ENCODE results near the gene ELMO3. TPM values are rescaled to one million over a fixed set of nuclear protein-coding genes. Genes with fewer than 3 reads are reported as not detected.

Gene ELMO3
- total RNA-seq, 1 donor from 2014 or later, result not detected

DNA sequence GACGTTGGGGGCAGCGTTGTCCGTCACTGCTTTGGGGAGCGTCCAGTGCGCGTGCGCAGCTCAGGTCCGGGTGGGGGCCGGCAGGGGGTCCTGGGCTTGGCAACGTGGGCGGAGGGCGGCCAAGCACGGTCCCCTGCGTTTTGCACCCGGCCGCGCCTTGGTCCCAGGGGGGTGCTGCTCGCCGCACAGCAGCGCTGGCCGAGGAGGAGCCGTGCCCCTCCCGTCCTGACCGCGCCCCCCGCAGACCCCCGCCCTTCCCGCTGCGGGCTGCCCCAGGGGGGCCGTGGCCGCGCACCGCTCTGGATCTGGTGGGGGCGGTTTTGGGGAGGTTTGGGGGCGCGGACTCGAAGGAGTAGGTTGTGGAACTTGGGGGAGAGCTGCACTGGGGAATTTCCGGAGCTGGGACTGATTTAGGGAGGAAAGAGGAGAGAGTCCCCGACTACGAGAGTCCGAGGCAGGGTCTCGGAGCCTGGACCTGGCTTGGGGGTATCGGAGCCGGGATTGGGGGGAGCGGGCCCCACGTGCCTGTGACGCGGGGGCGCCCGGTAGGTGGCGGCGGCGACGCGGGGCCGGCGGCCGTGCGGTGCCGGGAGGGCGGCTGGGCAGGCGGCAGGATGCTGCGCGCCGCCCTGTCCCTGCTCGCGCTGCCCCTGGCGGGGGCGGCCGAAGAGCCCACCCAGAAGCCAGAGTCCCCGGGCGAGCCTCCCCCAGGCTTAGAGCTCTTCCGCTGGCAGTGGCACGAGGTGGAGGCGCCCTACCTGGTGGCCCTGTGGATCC is 49.7 kb downstream of the ELMO3 start, which contains the start of gene SLC9A5:
Gene SLC9A5 (plus strand): TSS at position 579 of the 777 bp plus-strand sequence. CDS start 36 bp downstream, at position 615.
- no peaks in the 10 kb centered on the region for H3K36me3 ChIP-seq
- H3K27ac ChIP-seq, result peak within 1 kb of the TSS in 1 of 2 donors; percentile 40
- H3K27me3 ChIP-seq, result peaks cover 6% of the 10 kb centered on the region
- peaks cover 28 to 31% of the 10 kb centered on the region in 2 donors for H3K4me1 ChIP-seq
- DNase-seq (ENCODE audit: low spot score in 2 of 2), result no peak
- H3K4me3 ChIP-seq, result peak within 1 kb of the TSS; percentile 69 to 71
- TF ChIP-seq, protein P1, sequence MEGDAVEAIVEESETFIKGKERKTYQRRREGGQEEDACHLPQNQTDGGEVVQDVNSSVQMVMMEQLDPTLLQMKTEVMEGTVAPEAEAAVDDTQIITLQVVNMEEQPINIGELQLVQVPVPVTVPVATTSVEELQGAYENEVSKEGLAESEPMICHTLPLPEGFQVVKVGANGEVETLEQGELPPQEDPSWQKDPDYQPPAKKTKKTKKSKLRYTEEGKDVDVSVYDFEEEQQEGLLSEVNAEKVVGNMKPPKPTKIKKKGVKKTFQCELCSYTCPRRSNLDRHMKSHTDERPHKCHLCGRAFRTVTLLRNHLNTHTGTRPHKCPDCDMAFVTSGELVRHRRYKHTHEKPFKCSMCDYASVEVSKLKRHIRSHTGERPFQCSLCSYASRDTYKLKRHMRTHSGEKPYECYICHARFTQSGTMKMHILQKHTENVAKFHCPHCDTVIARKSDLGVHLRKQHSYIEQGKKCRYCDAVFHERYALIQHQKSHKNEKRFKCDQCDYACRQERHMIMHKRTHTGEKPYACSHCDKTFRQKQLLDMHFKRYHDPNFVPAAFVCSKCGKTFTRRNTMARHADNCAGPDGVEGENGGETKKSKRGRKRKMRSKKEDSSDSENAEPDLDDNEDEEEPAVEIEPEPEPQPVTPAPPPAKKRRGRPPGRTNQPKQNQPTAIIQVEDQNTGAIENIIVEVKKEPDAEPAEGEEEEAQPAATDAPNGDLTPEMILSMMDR (IDR thresholded peaks at IDR 0.05), result peak in 2 of 3 experiments; percentile 23 to 50
- intact Hi-C loops (cut with DNase I), result loop anchor here (10.0 kb wide), 3 partner anchors 416 to 596 kb away; partner anchors contain the start of genes ACD, C16orf86, CENPT and ENKD1
- no peaks in the 10 kb centered on the region for H3K9me3 ChIP-seq

DNA sequence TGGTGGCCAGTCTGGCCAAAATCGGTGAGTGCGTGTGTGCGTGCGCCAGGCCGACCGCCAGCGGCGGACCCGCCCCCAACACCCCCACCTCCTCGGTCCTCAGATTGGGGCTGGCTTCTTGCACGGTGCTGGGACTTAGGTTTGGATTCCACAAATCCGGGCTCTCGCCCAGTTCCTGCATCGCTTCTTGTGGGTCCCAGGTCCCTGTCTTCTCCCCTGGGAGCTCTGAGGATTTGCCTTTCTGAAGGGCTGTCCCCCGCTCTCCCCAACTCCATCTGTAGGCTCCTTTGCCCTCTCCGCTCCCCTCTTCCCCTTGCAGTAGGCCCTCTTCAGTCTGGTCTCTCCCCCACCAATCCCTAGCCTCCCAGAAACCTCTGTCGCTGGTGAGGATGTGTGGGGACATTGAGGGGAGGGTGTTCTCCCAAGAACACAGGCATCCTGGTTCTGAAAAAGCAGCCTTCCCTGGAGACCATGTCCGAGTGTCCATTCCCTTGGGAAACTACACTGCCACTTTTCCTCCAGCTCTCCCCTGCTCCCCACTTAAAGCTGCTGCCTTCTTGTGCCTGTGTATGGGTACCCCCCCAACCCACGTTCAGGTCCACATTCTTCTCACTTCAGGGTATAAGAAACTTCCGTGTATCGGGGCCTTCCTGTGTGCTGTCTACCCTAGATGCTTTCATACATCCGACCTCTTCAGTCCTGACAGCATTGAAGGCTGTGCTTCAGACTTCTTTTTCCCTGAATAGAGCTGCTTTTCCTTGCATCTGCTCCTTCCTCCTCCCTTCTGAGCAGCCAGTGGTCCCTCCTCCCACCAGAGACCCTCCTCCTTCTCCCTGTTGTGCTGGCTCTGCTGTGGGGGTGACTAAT is 50.5 kb downstream of the ELMO3 start:
- TF ChIP-seq, protein P1 (IDR thresholded peaks at IDR 0.05), result no peak

DNA sequence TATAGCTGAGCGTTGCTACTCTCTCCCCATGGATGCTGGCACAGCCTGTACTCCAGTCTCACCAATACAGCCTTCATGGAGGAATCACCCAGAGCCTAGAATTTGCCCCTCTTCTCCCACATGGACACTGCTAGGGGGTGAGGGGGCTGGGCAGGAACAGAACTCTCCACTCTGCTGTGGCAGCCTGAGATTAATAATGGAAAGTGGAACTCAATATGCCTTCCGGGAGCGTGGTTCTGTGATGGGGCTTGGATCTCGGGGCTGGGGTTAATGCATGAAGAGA is 51.1 kb downstream of the ELMO3 start:
- TF ChIP-seq, protein P1 (IDR thresholded peaks at IDR 0.05), result no peak
- no peaks in the 10 kb centered on the region for H3K9me3 ChIP-seq
- no peak for DNase-seq (ENCODE audit: low spot score in 2 of 2)
- H3K4me1 ChIP-seq, result peaks cover 22 to 26% of the 10 kb centered on the region in 2 donors
- H3K27ac ChIP-seq, result no peak overlapping the region
- H3K4me3 ChIP-seq, result no peak overlapping the region
- intact Hi-C loops (cut with DNase I), result no loop called here
- H3K27me3 ChIP-seq, result peaks cover 6% of the 10 kb centered on the region
- no peaks in the 10 kb centered on the region for H3K36me3 ChIP-seq

More for the DNA sequence above, 50.5 kb downstream of the ELMO3 start:
- H3K9me3 ChIP-seq, result no peaks in the 10 kb centered on the region
- H3K4me1 ChIP-seq, result peaks cover 25 to 31% of the 10 kb centered on the region in 2 donors
- H3K27me3 ChIP-seq, result peaks cover 6% of the 10 kb centered on the region
- H3K27ac ChIP-seq, result no peak overlapping the region
- no peak for DNase-seq (ENCODE audit: low spot score in 2 of 2)
- intact Hi-C loops (cut with DNase I), result loop anchor here (10.0 kb wide), 3 partner anchors 415 to 595 kb away; partner anchors contain the start of genes ACD, C16orf86, CENPT and ENKD1
- no peaks in the 10 kb centered on the region for H3K36me3 ChIP-seq
- H3K4me3 ChIP-seq, result peak overlapping the region; percentile 69 to 71

DNA sequence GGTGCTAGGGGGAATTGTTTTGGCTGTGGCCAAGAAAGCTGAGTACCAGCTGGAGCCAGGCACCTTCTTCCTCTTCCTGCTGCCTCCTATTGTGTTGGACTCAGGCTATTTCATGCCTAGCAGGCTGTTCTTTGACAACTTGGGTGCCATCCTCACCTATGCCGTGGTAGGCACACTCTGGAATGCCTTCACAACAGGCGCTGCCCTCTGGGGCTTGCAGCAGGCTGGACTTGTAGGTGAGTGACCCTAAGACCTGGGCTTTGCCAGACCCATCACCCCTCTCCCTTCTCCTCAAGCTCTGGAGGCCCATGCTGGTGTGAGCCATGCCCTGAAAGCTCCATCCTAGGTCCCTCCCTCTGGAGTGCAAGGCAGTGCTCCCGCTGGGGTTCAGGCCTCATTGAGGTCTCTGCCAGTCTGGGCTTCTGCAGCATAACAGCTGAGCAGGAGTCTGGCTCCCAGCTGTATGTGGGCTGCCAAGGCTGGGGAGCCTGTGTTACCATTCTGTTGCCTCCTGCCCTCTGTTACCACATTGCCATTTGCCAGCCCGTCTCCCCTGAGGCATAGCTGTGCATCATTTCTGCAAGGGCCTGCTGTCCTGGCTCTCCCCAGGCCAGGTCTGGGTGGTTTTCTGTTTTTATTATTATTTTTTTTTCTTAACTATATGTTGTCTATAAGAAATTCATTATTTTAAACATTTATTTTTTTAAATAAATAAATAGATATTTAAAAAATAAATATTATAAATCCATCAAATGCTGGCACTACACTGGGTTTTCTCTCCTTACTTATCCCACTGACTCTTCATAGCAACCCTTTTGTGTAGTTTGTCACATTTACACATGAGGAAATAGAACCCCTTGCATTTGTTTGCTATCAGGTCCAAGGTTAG is 53.9 kb downstream of the ELMO3 start:
- TF ChIP-seq, protein P1 (IDR thresholded peaks at IDR 0.05), result no peak
- Histone ChIP-seq H3K4me1 (peaks cover 10 to 15% of the 10 kb centered on the region in 2 donors), H3K4me3 (no peak overlapping the region), H3K27ac (no peak overlapping the region), H3K27me3 (peaks cover 6% of the 10 kb centered on the region), H3K9me3 (no peaks in the 10 kb centered on the region), H3K36me3 (no peaks in the 10 kb centered on the region)
- intact Hi-C loops (cut with DNase I), result no loop called here
- DNase-seq (ENCODE audit: low spot score in 2 of 2), result no peak

Other genes starting within 250 kb of the ELMO3 start
- gene CES3, start 237.9 kb upstream of the ELMO3 start, total RNA-seq, result not detected
- gene CES4A, start 210.5 kb upstream of the ELMO3 start, total RNA-seq, result 0.11 TPM
- 59.1 TPM for gene CBFB, start 170.0 kb upstream of the ELMO3 start, total RNA-seq
- gene PHAF1, start 89.2 kb upstream of the ELMO3 start, total RNA-seq, result 4.5 TPM
- 40.7 TPM for gene B3GNT9, start 48.1 kb upstream of the ELMO3 start, total RNA-seq
- 27.7 TPM for gene TRADD, start 39.2 kb upstream of the ELMO3 start, total RNA-seq
- 46.1 TPM for gene FBXL8, start 39.2 kb upstream of the ELMO3 start, total RNA-seq
- gene HSF4, start 34.4 kb upstream of the ELMO3 start, total RNA-seq, result 64.9 TPM
- 87.6 TPM for gene NOL3, start 28.6 kb upstream of the ELMO3 start, total RNA-seq
- gene MATCAP1, start 15.2 kb upstream of the ELMO3 start, total RNA-seq, result 18.9 TPM
- gene EXOC3L1, start 9.0 kb upstream of the ELMO3 start, total RNA-seq, result 11.2 TPM
- 114 TPM for gene E2F4, start 7.0 kb upstream of the ELMO3 start, total RNA-seq
- gene TMEM208, start 28.0 kb downstream of the ELMO3 start, total RNA-seq, result 8.3 TPM
- gene FHOD1, start 48.4 kb downstream of the ELMO3 start, total RNA-seq, result 20.2 TPM
- gene SLC9A5, start 49.8 kb downstream of the ELMO3 start, total RNA-seq, result 13.5 TPM
- 3.7 TPM for gene PLEKHG4, start 80.4 kb downstream of the ELMO3 start, total RNA-seq
- not detected for gene KCTD19, start 127.6 kb downstream of the ELMO3 start, total RNA-seq
- gene LRRC36, start 127.7 kb downstream of the ELMO3 start, total RNA-seq, result not detected
- gene TPPP3, start 194.4 kb downstream of the ELMO3 start, total RNA-seq, result 2.8 TPM
- gene ZDHHC1, start 217.3 kb downstream of the ELMO3 start, total RNA-seq, result 82.7 TPM
- 2.4 TPM for gene HSD11B2, start 232.0 kb downstream of the ELMO3 start, total RNA-seq

Data from ascending aorta (tissue), 2 donors.